ENCODE measurements around the gene RPTOR. TPM values are rescaled to one million over a fixed set of nuclear protein-coding genes. Genes with fewer than 3 reads are reported as not detected.

The RPTOR gene
- polyA plus RNA-seq, 1 experiment, result 10.8 TPM

- ChIA-PET CTCF (no interaction called here), POLR2A (no interaction called here)
- H3K36me3 ChIP-seq (ENCODE audit: control insufficient read depth, insufficient read depth, low read length), result peaks cover 38% of the 10 kb centered on the region
- H3K27me3 ChIP-seq (ENCODE audit: control insufficient read depth, insufficient read depth, low read length), result no peaks in the 10 kb centered on the region
- DNase-seq (ENCODE audit: low read depth), result no peak
- H3K4me3 ChIP-seq (ENCODE audit: low read depth, low read length), result no peak overlapping the region
- no peak for TF ChIP-seq CTCF (IDR thresholded peaks at IDR 0.05; ENCODE audit: insufficient read depth, low read depth, low read length)
Observed at GRCh38 chr17:80997424-80998117, 452.9 kb downstream of the RPTOR start.

GRCh38 chr17:80998118-80998747 lies 453.6 kb downstream of the RPTOR start:
- no peak for DNase-seq (ENCODE audit: low read depth)
- TF ChIP-seq CTCF (IDR thresholded peaks at IDR 0.05; ENCODE audit: insufficient read depth, low read depth, low read length), result no peak
- H3K4me3 ChIP-seq (ENCODE audit: low read depth, low read length), result no peak overlapping the region
- peaks cover 38% of the 10 kb centered on the region for H3K36me3 ChIP-seq (ENCODE audit: control insufficient read depth, insufficient read depth, low read length)
- CTCF ChIA-PET, result interaction anchor here (0.7 to 1.0 kb wide), 2 partner anchors 9 to 25 kb away, joined by 3 to 4 read pairs; no protein-coding TSS in a partner anchor
- no peaks in the 10 kb centered on the region; the same call in 1 of the 2 replicates for H3K27me3 ChIP-seq (ENCODE audit: control insufficient read depth, insufficient read depth, low read length)
- POLR2A ChIA-PET, result no interaction called here

DNA sequence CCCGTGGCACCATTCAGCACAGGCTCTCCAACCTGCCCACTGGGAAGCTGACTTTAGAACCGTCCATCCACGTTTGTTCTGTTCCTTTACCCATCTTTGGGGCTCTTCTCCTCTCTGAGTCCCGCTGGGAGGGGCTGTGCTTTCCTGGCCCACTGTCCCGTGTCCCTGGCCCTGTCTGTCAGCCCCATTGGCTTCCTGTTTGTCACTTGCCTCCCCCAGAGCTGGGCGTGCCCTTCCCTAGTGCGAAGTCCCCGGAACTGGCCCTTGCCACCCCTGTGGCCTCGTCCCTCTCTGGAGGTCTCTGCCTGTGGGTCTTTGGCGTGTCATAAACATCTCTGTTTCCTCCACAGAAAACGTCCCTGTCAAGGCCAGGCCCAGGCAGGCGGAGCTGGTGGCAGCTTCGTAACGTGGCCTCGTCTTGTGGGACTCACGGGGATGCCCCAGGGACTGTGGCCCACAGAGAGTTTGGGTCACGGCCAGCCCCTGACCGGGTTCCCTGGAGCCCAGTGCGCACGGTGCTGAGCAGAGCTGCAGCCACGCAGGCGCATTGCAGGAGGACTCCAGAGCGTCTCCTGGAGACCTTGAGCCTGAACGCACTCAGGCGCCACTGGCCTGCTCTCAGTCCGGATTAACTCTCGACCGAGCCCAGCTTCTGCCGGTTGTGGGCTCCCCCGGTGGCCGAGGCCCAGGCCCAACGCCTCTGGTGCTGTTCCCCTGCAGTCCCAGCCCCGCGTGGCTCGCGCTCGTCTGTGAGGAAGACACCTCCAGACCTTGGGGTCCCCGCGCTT lies 454.3 kb downstream of the RPTOR start:
- no peak for DNase-seq (ENCODE audit: low read depth)
- H3K4me3 ChIP-seq (ENCODE audit: low read depth, low read length), result no peak overlapping the region
- ChIA-PET POLR2A (no interaction called here), CTCF (interaction anchor here (0.7 to 1.0 kb wide), 2 partner anchors 10 to 24 kb away, joined by 3 to 4 read pairs; no protein-coding TSS in a partner anchor)
- H3K36me3 ChIP-seq (ENCODE audit: control insufficient read depth, insufficient read depth, low read length), result peaks cover 38% of the 10 kb centered on the region
- peaks cover 4% of the 10 kb centered on the region for H3K27me3 ChIP-seq (ENCODE audit: control insufficient read depth, insufficient read depth, low read length)
- TF ChIP-seq CTCF (IDR thresholded peaks at IDR 0.05; ENCODE audit: insufficient read depth, low read depth, low read length), result no peak

GRCh38 chr17:80999536-81000333 lies 455.1 kb downstream of the RPTOR start:
- H3K4me3 ChIP-seq (ENCODE audit: low read depth, low read length), result no peak overlapping the region
- H3K36me3 ChIP-seq (ENCODE audit: control insufficient read depth, insufficient read depth, low read length), result peaks cover 36% of the 10 kb centered on the region
- ChIA-PET POLR2A (no interaction called here), CTCF (interaction anchor here (1.0 kb wide), 1 partner anchor 11 kb away, joined by 4 read pairs; no protein-coding TSS in a partner anchor)
- DNase-seq (ENCODE audit: low read depth), result no peak
- no peak for TF ChIP-seq CTCF (IDR thresholded peaks at IDR 0.05; ENCODE audit: insufficient read depth, low read depth, low read length)
- peaks cover 10% of the 10 kb centered on the region for H3K27me3 ChIP-seq (ENCODE audit: control insufficient read depth, insufficient read depth, low read length)

Data from BJ (cell line).